Measurements from ENCODE around the gene ZNF800. TPM values are rescaled to one million over a fixed set of nuclear protein-coding genes. Genes with fewer than 3 reads are reported as not detected.
A peak's percentile ranks its signal among the peaks of the same experiment; 100 is the strongest.
"Not testable (repeated sequence)": the region's sequence is repeated elsewhere in the genome, so short reads cannot be mapped to it uniquely, and the experiment has no call there.

ZNF800 gene
- total and polyA plus RNA-seq, 4 experiments from 2014 or later: 25.6 to 63.3 (median 60.4) TPM

- Histone ChIP-seq H3K27ac (ENCODE audit: low read depth, low read length) (no peak overlapping the region), H3K9me3 (ENCODE audit: control insufficient read depth in 1 of 2, low read length in 2 of 2) (no peaks in the 10 kb centered on the region), H3K36me3 (ENCODE audit: insufficient read depth, low read length) (no peaks in the 10 kb centered on the region), H3K4me3 (ENCODE audit: low read length in 2 of 2) (no peak overlapping the region), H3K4me1 (ENCODE audit: insufficient read depth, low read length) (peaks cover 21% of the 10 kb centered on the region), H3K27me3 (ENCODE audit: insufficient read depth, low read length) (no peaks in the 10 kb centered on the region)
- Mint-ChIP-seq H3K9me3 (no peaks in the 10 kb centered on the region), H3K4me1 (peaks cover 26 to 47% (median 32%) of the 10 kb centered on the region in 4 donors), H3K27me3 (peaks cover 1% of the 10 kb centered on the region in 2 donors), H3K4me3 (no peak overlapping the region), H3K36me3 (peaks cover 0 to 4% of the 10 kb centered on the region in 2 donors), H3K27ac (no peak overlapping the region)
- POLR2A ChIA-PET (ENCODE audit: partially characterized antibody): interaction anchor here (1.5 kb wide), 1 partner anchor 16 kb away, joined by 9 read pairs; the partner anchor contains the start of gene ZNF800
- no peak for DNase-seq
- intact Hi-C loops (cut with micrococcal nuclease): loop anchor here (5.0 kb wide), 1 partner anchor 38 kb away; no protein-coding TSS in a partner anchor
- CTCF ChIA-PET (ENCODE audit: partially characterized antibody): interaction anchor here (0.6 kb wide), 1 partner anchor 911 kb away, joined by 3 read pairs; no protein-coding TSS in a partner anchor
These were observed 17.1 kb upstream of the ZNF800 start for GRCh38 chr7:127409629-127410028.

GRCh38 chr7:127404286-127405072 lies 12.0 kb upstream of the ZNF800 start:
- H3K27me3 Mint-ChIP-seq: peaks cover 1% of the 10 kb centered on the region in 2 donors
- intact Hi-C loops (cut with micrococcal nuclease): no loop called here

GRCh38 chr7:127396184-127396583 lies 3.7 kb upstream of the ZNF800 start:
- Mint-ChIP-seq H3K27ac (peak overlapping the region in 2 of 7 donors; percentile 23 to 57), H3K36me3 (peaks cover 0 to 13% of the 10 kb centered on the region in 2 donors), H3K27me3 (no peaks in the 10 kb centered on the region), H3K9me3 (no peaks in the 10 kb centered on the region), H3K4me3 (peak overlapping the region in 1 of 8 donors; percentile 20), H3K4me1 (peaks cover 9 to 26% (median 14%) of the 10 kb centered on the region in 4 donors)
- no peaks in the 10 kb centered on the region for H3K9me3 ChIP-seq (ENCODE audit: control insufficient read depth in 1 of 2, low read length in 2 of 2)
- ChIA-PET CTCF (ENCODE audit: partially characterized antibody) (interaction anchor here (1.6 kb wide), 1 partner anchor 48 kb away, joined by 5 read pairs; no protein-coding TSS in a partner anchor), POLR2A (ENCODE audit: partially characterized antibody) (no interaction called here)
- intact Hi-C loops (cut with micrococcal nuclease): no loop called here
- no peaks in the 10 kb centered on the region for H3K36me3 ChIP-seq (ENCODE audit: insufficient read depth, low read length)
- H3K4me1 ChIP-seq (ENCODE audit: insufficient read depth, low read length): peaks cover 13% of the 10 kb centered on the region
- DNase-seq: peak in 1 of 5 donors; percentile 36
- no peak overlapping the region for H3K4me3 ChIP-seq (ENCODE audit: low read length in 2 of 2)
- no peak overlapping the region for H3K27ac ChIP-seq (ENCODE audit: low read depth, low read length)
- no peaks in the 10 kb centered on the region for H3K27me3 ChIP-seq (ENCODE audit: insufficient read depth, low read length)

More at GRCh38 chr7:127404286-127405072, 12.0 kb upstream of the ZNF800 start:
- Mint-ChIP-seq H3K4me3 (peak overlapping the region in 6 of 8 donors; percentile 6 to 53 (median 42)), H3K27ac (peak overlapping the region in 5 of 7 donors; percentile 5 to 85 (median 37)), H3K36me3 (no peaks in the 10 kb centered on the region), H3K9me3 (no peaks in the 10 kb centered on the region), H3K4me1 (peaks cover 15 to 34% (median 18%) of the 10 kb centered on the region in 4 donors)
- DNase-seq: no peak
- no peaks in the 10 kb centered on the region for H3K27me3 ChIP-seq (ENCODE audit: insufficient read depth, low read length)
- no peaks in the 10 kb centered on the region for H3K9me3 ChIP-seq (ENCODE audit: control insufficient read depth in 1 of 2, low read length in 2 of 2)
- POLR2A ChIA-PET (ENCODE audit: partially characterized antibody): interaction anchor here (3.4 kb wide), 1 partner anchor 12 kb away, joined by 24 read pairs; the partner anchor contains the start of gene ZNF800
- CTCF ChIA-PET (ENCODE audit: partially characterized antibody): interaction anchor here (1.1 to 1.8 kb wide), 2 partner anchors 9 to 12 kb away, joined by 3 to 4 read pairs; partner anchors contain the start of gene ZNF800
- H3K27ac ChIP-seq (ENCODE audit: low read depth, low read length): no peak overlapping the region
- H3K36me3 ChIP-seq (ENCODE audit: insufficient read depth, low read length): no peaks in the 10 kb centered on the region
- no peak overlapping the region for H3K4me3 ChIP-seq (ENCODE audit: low read length in 2 of 2)
- H3K4me1 ChIP-seq (ENCODE audit: insufficient read depth, low read length): peaks cover 12% of the 10 kb centered on the region

GRCh38 chr7:127395104-127395503 lies 2.6 kb upstream of the ZNF800 start:
- H3K36me3 ChIP-seq (ENCODE audit: insufficient read depth, low read length); H3K27ac ChIP-seq (ENCODE audit: low read depth, low read length); H3K4me3 ChIP-seq (ENCODE audit: low read length in 2 of 2); H3K9me3 Mint-ChIP-seq; intact Hi-C loops (cut with micrococcal nuclease); H3K27me3 ChIP-seq (ENCODE audit: insufficient read depth, low read length); H3K27me3 Mint-ChIP-seq; H3K9me3 ChIP-seq (ENCODE audit: control insufficient read depth in 1 of 2, low read length in 2 of 2): not testable (repeated sequence)
- H3K36me3 Mint-ChIP-seq: peaks cover 0 to 22% of the 10 kb centered on the region in 2 donors
- ChIA-PET CTCF (ENCODE audit: partially characterized antibody) (interaction anchor here (1.2 to 1.6 kb wide), 2 partner anchors 10 to 47 kb away, joined by 4 to 5 read pairs; no protein-coding TSS in a partner anchor), POLR2A (ENCODE audit: partially characterized antibody) (interaction anchor here (1.4 kb wide), 1 partner anchor 15 kb away, joined by 4 read pairs; no protein-coding TSS in a partner anchor)
- peak in 1 of 5 donors; percentile 41 for DNase-seq
- peak overlapping the region in 1 of 7 donors; percentile 61 for H3K27ac Mint-ChIP-seq
- H3K4me1 Mint-ChIP-seq: peaks cover 16 to 37% (median 23%) of the 10 kb centered on the region in 4 donors
- peak overlapping the region in 4 of 8 donors; percentile 30 to 75 (median 35) for H3K4me3 Mint-ChIP-seq
- H3K4me1 ChIP-seq (ENCODE audit: insufficient read depth, low read length): peaks cover 24% of the 10 kb centered on the region

GRCh38 chr7:127393368-127394058 lies 1.0 kb upstream of the ZNF800 start:
- H3K27ac ChIP-seq (ENCODE audit: low read depth, low read length): peak overlapping the region; percentile 90
- H3K4me1 ChIP-seq (ENCODE audit: insufficient read depth, low read length): peaks cover 39% of the 10 kb centered on the region
- ChIA-PET POLR2A (ENCODE audit: partially characterized antibody) (interaction anchor here (1.4 to 4.1 kb wide), 13 partner anchors 10 to 192 kb away, joined by 4 to 81 read pairs (median 19); partner anchors contain the start of gene GCC1), CTCF (ENCODE audit: partially characterized antibody) (interaction anchor here (0.9 to 4.6 kb wide), 5 partner anchors 10 to 55 kb away, joined by 3 to 38 read pairs (median 4); no protein-coding TSS in a partner anchor)
- no peaks in the 10 kb centered on the region for H3K27me3 ChIP-seq (ENCODE audit: insufficient read depth, low read length)
- no peaks in the 10 kb centered on the region for H3K9me3 ChIP-seq (ENCODE audit: control insufficient read depth in 1 of 2, low read length in 2 of 2)
- no peaks in the 10 kb centered on the region for H3K27me3 Mint-ChIP-seq
- no peaks in the 10 kb centered on the region for H3K9me3 Mint-ChIP-seq
- H3K27ac Mint-ChIP-seq: peak overlapping the region; percentile 96 to 99 (median 97)
- H3K4me3 ChIP-seq (ENCODE audit: low read length in 2 of 2): peak overlapping the region; percentile 77 to 94
- H3K4me1 Mint-ChIP-seq: peaks cover 29 to 53% (median 37%) of the 10 kb centered on the region in 4 donors
- no peak for DNase-seq
- H3K36me3 Mint-ChIP-seq: peaks cover 14 to 37% of the 10 kb centered on the region in 2 donors
- H3K36me3 ChIP-seq (ENCODE audit: insufficient read depth, low read length): peaks cover 5% of the 10 kb centered on the region
- intact Hi-C loops (cut with micrococcal nuclease): loop anchor here (2.0 to 5.0 kb wide), 4 partner anchors 46 to 141 kb away; partner anchors contain the start of gene GRM8
- H3K4me3 Mint-ChIP-seq: peak overlapping the region; percentile 90 to 99 (median 94)

GRCh38 chr7:127392182-127392565 lies 334 bp downstream of the ZNF800 start:
- Mint-ChIP-seq H3K36me3 (peaks cover 22 to 49% of the 10 kb centered on the region in 2 donors), H3K27me3 (no peaks in the 10 kb centered on the region), H3K27ac (peak overlapping the region; percentile 95 to 99 (median 96)), H3K4me3 (peak overlapping the region; percentile 92 to 99 (median 95)), H3K9me3 (no peaks in the 10 kb centered on the region), H3K4me1 (peaks cover 38 to 65% (median 48%) of the 10 kb centered on the region in 4 donors)
- CTCF ChIA-PET (ENCODE audit: partially characterized antibody): interaction anchor here (0.6 to 4.6 kb wide), 13 partner anchors 9 to 193 kb away, joined by 3 to 38 read pairs (median 4); partner anchors contain the start of gene GCC1
- no peaks in the 10 kb centered on the region for H3K9me3 ChIP-seq (ENCODE audit: control insufficient read depth in 1 of 2, low read length in 2 of 2)
- no peaks in the 10 kb centered on the region for H3K27me3 ChIP-seq (ENCODE audit: insufficient read depth, low read length)
- H3K36me3 ChIP-seq (ENCODE audit: insufficient read depth, low read length): peaks cover 5% of the 10 kb centered on the region
- DNase-seq: peak in 4 of 5 donors; percentile 73 to 80 (median 76)
- H3K4me1 ChIP-seq (ENCODE audit: insufficient read depth, low read length): peaks cover 51% of the 10 kb centered on the region
- intact Hi-C loops (cut with micrococcal nuclease): loop anchor here (1.0 to 5.0 kb wide), 7 partner anchors 22 to 259 kb away; partner anchors contain the start of gene GRM8
- peak overlapping the region; percentile 90 for H3K27ac ChIP-seq (ENCODE audit: low read depth, low read length)
- peak overlapping the region; percentile 62 to 94 for H3K4me3 ChIP-seq (ENCODE audit: low read length in 2 of 2)
- POLR2A ChIA-PET (ENCODE audit: partially characterized antibody): interaction anchor here (0.6 to 4.1 kb wide), 32 partner anchors 8 to 261 kb away, joined by 3 to 81 read pairs (median 6); partner anchors contain the start of genes ARF5, GCC1 and SND1
